ENCODE data around the gene S100A5. TPM values are rescaled to one million over a fixed set of nuclear protein-coding genes. Genes with fewer than 3 reads are reported as not detected.
A peak's percentile ranks its signal among the peaks of the same experiment; 100 is the strongest.

Gene S100A5
- total RNA-seq, 2 experiments from 2014 or later, result 1.2 to 1.6 TPM

DNA sequence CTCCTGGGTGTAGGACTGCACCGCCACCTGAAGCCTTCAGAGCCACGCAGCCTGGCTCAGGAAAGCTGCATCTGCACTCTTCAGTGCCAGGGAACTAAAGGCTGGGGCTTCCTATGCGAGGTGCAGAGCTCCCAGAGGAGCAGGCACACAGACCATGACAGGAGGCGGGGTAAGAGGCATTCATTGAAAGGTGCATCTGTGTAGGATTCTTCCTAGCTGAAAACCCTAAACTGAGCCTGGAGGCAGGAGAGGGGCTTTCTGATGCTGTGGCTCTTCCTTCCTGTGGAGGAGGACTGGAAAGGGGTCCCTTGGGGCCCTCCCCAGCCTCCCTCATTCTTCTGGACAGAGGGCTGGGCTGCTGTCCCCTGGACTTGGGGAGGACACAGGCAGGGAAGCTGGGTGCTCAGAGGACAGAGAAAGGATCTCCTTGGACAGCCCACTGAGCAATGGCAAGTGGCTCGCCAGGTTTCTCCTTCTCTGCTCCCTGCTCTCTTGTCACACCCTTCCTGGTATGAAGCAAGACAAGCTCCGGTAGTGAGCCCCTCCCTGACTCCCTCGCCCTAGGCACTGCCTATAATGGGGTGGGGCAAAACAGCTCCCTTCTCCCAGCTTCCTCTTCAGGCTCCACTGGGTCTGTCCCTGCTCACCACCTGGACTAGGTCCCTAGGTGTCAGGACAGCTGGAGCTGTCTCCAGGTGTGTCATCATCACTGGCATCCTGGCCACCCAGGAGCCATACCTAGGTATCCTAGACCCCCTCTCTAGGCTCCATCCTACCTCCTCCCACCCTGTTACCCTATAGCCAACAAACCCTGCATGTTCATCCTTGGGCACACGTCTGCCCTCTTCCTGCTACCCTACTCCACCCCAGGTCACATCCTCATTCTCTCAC lies 25.0 kb downstream of the S100A5 start:
- Mint-ChIP-seq H3K27ac (no peak overlapping the region), H3K36me3 (no peaks in the 10 kb centered on the region), H3K9me3 (no peaks in the 10 kb centered on the region), H3K4me3 (no peak overlapping the region), H3K27me3 (no peaks in the 10 kb centered on the region), H3K4me1 (peaks cover 13% of the 10 kb centered on the region)
- DNase-seq, result no peak

GRCh38 chr1:153513666-153514065 lies 27.1 kb downstream of the S100A5 start:
- H3K9me3 Mint-ChIP-seq, result no peaks in the 10 kb centered on the region
- H3K4me1 Mint-ChIP-seq, result peaks cover 13% of the 10 kb centered on the region
- no peak overlapping the region for H3K4me3 Mint-ChIP-seq
- no peak for DNase-seq
- no peaks in the 10 kb centered on the region for H3K27me3 Mint-ChIP-seq
- H3K27ac Mint-ChIP-seq, result peak overlapping the region; percentile 27
- H3K36me3 Mint-ChIP-seq, result no peaks in the 10 kb centered on the region

DNA sequence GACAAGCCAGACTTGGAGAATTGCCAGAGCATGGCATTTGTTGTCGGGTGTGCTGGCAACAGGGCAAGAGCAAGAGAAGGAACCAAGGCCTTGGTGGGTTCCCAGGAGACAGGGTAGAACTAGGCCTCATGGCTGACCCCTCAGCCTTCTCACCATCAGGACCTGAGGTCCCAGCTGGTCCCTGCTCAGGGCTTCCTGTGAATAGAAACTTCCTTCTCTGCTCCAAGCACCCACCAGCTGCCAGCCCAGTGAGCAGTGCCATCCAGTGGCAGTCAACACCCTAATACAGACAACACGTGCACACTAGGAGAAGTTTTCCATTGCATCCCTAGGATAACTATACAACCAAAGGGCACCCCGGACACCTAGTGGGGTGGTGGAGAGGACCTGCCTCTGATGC lies 27.7 kb downstream of the S100A5 start:
- H3K27ac Mint-ChIP-seq, result no peak overlapping the region
- H3K4me3 Mint-ChIP-seq, result no peak overlapping the region
- H3K36me3 Mint-ChIP-seq, result no peaks in the 10 kb centered on the region
- no peak for DNase-seq
- peaks cover 10% of the 10 kb centered on the region for H3K4me1 Mint-ChIP-seq
- H3K9me3 Mint-ChIP-seq, result no peaks in the 10 kb centered on the region
- H3K27me3 Mint-ChIP-seq, result no peaks in the 10 kb centered on the region

GRCh38 chr1:153510984-153511410 lies 29.7 kb downstream of the S100A5 start:
- DNase-seq, result peak; percentile 83
- Mint-ChIP-seq H3K9me3 (no peaks in the 10 kb centered on the region), H3K36me3 (no peaks in the 10 kb centered on the region), H3K4me1 (peaks cover 10% of the 10 kb centered on the region), H3K4me3 (no peak overlapping the region), H3K27me3 (no peaks in the 10 kb centered on the region), H3K27ac (peak overlapping the region; percentile 81)

DNA sequence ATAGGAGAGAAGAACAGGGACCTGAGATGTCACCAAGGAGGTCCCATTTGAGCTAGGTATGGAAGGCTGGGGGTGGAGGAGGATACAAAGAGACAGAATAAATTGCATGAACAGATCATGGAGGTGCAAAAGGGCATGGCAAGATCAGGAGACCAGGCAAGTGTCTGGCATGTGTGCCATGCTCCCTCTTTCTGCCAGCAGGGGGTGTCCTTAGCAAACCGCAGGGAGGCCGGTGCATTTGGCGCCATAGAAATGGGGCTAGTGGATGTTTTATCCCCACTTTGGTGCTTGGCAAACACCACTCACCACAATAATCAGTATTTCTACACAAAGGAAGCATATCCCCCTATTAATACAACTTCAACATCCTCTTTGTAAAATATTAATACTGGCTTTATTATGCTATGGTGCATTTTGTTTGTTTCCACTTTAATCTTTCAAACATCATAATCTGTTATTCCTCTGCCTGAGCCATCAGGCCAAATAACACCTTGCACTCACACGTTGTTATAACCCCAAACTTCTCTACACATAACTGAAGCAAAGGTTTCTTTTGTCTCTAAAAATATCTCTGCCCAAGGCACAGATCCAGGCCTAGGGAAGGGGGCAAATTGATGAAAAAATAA lies 30.9 kb downstream of the S100A5 start:
- Mint-ChIP-seq H3K9me3 (no peaks in the 10 kb centered on the region), H3K27ac (no peak overlapping the region)

GRCh38 chr1:153509036-153509435 lies 31.7 kb downstream of the S100A5 start:
- H3K4me1 Mint-ChIP-seq, result peaks cover 10% of the 10 kb centered on the region
- no peak overlapping the region for H3K27ac Mint-ChIP-seq
- no peak overlapping the region for H3K4me3 Mint-ChIP-seq
- no peaks in the 10 kb centered on the region for H3K27me3 Mint-ChIP-seq
- H3K36me3 Mint-ChIP-seq, result no peaks in the 10 kb centered on the region
- no peaks in the 10 kb centered on the region for H3K9me3 Mint-ChIP-seq
- no peak for DNase-seq

More for the DNA sequence above, 30.9 kb downstream of the S100A5 start:
- Mint-ChIP-seq H3K27me3 (no peaks in the 10 kb centered on the region), H3K36me3 (no peaks in the 10 kb centered on the region), H3K4me1 (peaks cover 10% of the 10 kb centered on the region), H3K4me3 (no peak overlapping the region)
- peak; percentile 70 for DNase-seq

- no peak for DNase-seq
- Mint-ChIP-seq H3K9me3 (no peaks in the 10 kb centered on the region), H3K36me3 (no peaks in the 10 kb centered on the region), H3K27me3 (no peaks in the 10 kb centered on the region), H3K4me3 (no peak overlapping the region), H3K4me1 (peaks cover 7% of the 10 kb centered on the region), H3K27ac (no peak overlapping the region)
These were observed 32.7 kb downstream of the S100A5 start for GRCh38 chr1:153507926-153508583.

GRCh38 chr1:153506831-153507413 lies 33.8 kb downstream of the S100A5 start:
- no peak for DNase-seq
- Mint-ChIP-seq H3K9me3 (no peaks in the 10 kb centered on the region), H3K4me1 (peaks cover 7% of the 10 kb centered on the region), H3K4me3 (no peak overlapping the region), H3K36me3 (no peaks in the 10 kb centered on the region), H3K27me3 (no peaks in the 10 kb centered on the region), H3K27ac (no peak overlapping the region)

DNA sequence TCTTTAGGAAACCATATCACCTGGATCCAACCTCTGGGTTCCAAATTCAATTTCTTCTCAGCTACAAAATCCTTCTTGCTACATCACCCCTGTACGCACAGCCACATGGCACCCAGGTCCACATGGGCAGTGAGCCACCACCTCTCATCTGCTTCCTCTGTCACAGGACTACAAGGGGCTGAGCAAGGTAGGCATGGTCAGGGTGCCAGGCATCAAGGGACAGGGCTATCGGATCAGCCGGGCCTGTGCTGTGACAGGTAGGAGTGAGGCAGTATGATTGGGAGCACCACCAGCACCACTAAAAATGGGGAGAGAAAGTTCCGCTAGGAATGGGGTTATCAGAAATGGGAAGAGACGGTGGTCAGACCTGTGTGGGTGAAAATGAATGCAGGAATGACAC lies 34.3 kb downstream of the S100A5 start:
- H3K36me3 Mint-ChIP-seq, result no peaks in the 10 kb centered on the region
- DNase-seq, result no peak
- H3K4me1 Mint-ChIP-seq, result peaks cover 6% of the 10 kb centered on the region
- no peaks in the 10 kb centered on the region for H3K27me3 Mint-ChIP-seq
- no peak overlapping the region for H3K27ac Mint-ChIP-seq
- no peak overlapping the region for H3K4me3 Mint-ChIP-seq
- no peaks in the 10 kb centered on the region for H3K9me3 Mint-ChIP-seq

- DNase-seq, result no peak
- H3K36me3 Mint-ChIP-seq, result no peaks in the 10 kb centered on the region
- H3K4me1 Mint-ChIP-seq, result no peaks in the 10 kb centered on the region
- no peaks in the 10 kb centered on the region for H3K9me3 Mint-ChIP-seq
- H3K27ac Mint-ChIP-seq, result no peak overlapping the region
- no peaks in the 10 kb centered on the region for H3K27me3 Mint-ChIP-seq
- no peak overlapping the region for H3K4me3 Mint-ChIP-seq
These were observed 35.2 kb downstream of the S100A5 start for GRCh38 chr1:153505576-153505975.

GRCh38 chr1:153503766-153504165 lies 37.0 kb downstream of the S100A5 start:
- no peak overlapping the region for H3K27ac Mint-ChIP-seq
- no peak for DNase-seq
- no peak overlapping the region for H3K4me3 Mint-ChIP-seq
- no peaks in the 10 kb centered on the region for H3K36me3 Mint-ChIP-seq
- H3K9me3 Mint-ChIP-seq, result no peaks in the 10 kb centered on the region
- peaks cover 10% of the 10 kb centered on the region for H3K27me3 Mint-ChIP-seq
- no peaks in the 10 kb centered on the region for H3K4me1 Mint-ChIP-seq

- no peak overlapping the region for H3K4me3 Mint-ChIP-seq
- peaks cover 19% of the 10 kb centered on the region for H3K27me3 Mint-ChIP-seq
- no peak for DNase-seq
- no peak overlapping the region for H3K27ac Mint-ChIP-seq
- H3K4me1 Mint-ChIP-seq, result no peaks in the 10 kb centered on the region
- no peaks in the 10 kb centered on the region for H3K36me3 Mint-ChIP-seq
- H3K9me3 Mint-ChIP-seq, result no peaks in the 10 kb centered on the region
These were observed 42.0 kb downstream of the S100A5 start for GRCh38 chr1:153498746-153499145.

GRCh38 chr1:153495536-153495935 lies 45.2 kb downstream of the S100A5 start:
- Mint-ChIP-seq H3K27me3 (peaks cover 26% of the 10 kb centered on the region), H3K4me3 (no peak overlapping the region), H3K9me3 (no peaks in the 10 kb centered on the region), H3K27ac (no peak overlapping the region), H3K4me1 (no peaks in the 10 kb centered on the region), H3K36me3 (no peaks in the 10 kb centered on the region)
- DNase-seq, result no peak

GRCh38 chr1:153494976-153495535 lies 45.7 kb downstream of the S100A5 start:
- Mint-ChIP-seq H3K4me3 (no peak overlapping the region), H3K9me3 (no peaks in the 10 kb centered on the region), H3K4me1 (no peaks in the 10 kb centered on the region), H3K27ac (no peak overlapping the region), H3K27me3 (peaks cover 26% of the 10 kb centered on the region), H3K36me3 (no peaks in the 10 kb centered on the region)
- peak; percentile 66 for DNase-seq
